Activated CD4-positive, alpha-beta T cell treated with anti-CD3 and anti-CD28 coated beads, Interleukin-2, amount 10 ng/mL, durations not matched to agents 7 days and 5 days (primary cell): ENCODE data around the gene SMARCAD1. TPM values are rescaled to one million over a fixed set of nuclear protein-coding genes. Genes with fewer than 3 reads are reported as not detected.
"Not testable (repeated sequence)": the region's sequence is repeated elsewhere in the genome, so short reads cannot be mapped to it uniquely, and the experiment has no call there.

Experiments
- CTCF ChIA-PET: fragments of 350-600 bp; sonication (Branson Sonifier 250); formaldehyde crosslinking; loops from one replicate; lab custom pipeline; 2021; ENCODE audit warnings: antibody characterized with exemption; lab: Charles Lee
- POLR2A ChIA-PET: fragments of 350-600 bp; sonication (Branson Sonifier 250); formaldehyde crosslinking; loops from one replicate; lab custom pipeline; 2021; ENCODE audit warnings: antibody characterized with exemption; lab: Charles Lee
- DNase-seq: peaks from one replicate; pipeline ENCODE4 v3.0.0-alpha.2; 2020
- H3K27ac Mint-ChIP-seq: one replicate; pipeline ENCODE4 v1.8.0; 2021; ENCODE audit warnings: mild to moderate bottlenecking, moderate library complexity, mixed read lengths
- H3K27me3 Mint-ChIP-seq: one replicate; pipeline ENCODE4 v1.8.0; 2021; ENCODE audit warnings: mixed read lengths
- H3K36me3 Mint-ChIP-seq: one replicate; pipeline ENCODE4 v1.8.0; 2021; ENCODE audit warnings: low read depth, mixed read lengths
- H3K4me1 Mint-ChIP-seq: one replicate; pipeline ENCODE4 v1.8.0; 2021; ENCODE audit warnings: mixed read lengths
- H3K4me3 Mint-ChIP-seq: one replicate; pipeline ENCODE4 v1.8.0; 2021; ENCODE audit warnings: mild to moderate bottlenecking, moderate library complexity, mixed read lengths
- H3K9me3 Mint-ChIP-seq: one replicate; pipeline ENCODE4 v1.8.0; 2021; ENCODE audit warnings: mixed read lengths
- total RNA-seq, 2 experiments: library from RNA; stranded (reverse); gene quantifications; one replicate each; pipeline ENCODE4 v1.2.3, GENCODE V29; 2021

SMARCAD1 gene
- total RNA-seq, 2 experiments from 2014 or later, result 26.9 to 32.4 TPM

DNA sequence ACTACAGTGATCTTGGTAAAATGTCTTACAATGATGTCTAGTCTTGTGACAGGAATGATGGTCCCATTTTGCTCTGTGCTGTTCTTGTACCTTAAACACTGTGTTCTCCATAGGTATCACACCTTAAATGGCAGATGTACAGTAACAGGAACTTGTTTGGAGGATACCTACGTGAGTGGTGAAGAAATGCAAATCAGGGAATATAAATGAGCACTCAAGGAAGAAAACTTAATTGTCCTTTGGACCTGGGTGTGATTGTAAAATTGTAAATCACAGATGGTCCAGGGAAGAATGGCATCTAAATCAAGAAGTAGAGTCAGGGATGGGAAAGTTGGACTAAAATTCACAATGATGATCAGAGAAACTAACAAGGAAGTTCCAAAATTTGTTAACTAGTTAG is 122.3 kb downstream of the SMARCAD1 start:
- no peak overlapping the region for H3K27ac Mint-ChIP-seq
- peaks cover 4% of the 10 kb centered on the region for H3K36me3 Mint-ChIP-seq
- POLR2A ChIA-PET, result no interaction called here
- peaks cover 5% of the 10 kb centered on the region for H3K27me3 Mint-ChIP-seq
- CTCF ChIA-PET, result no interaction called here
- H3K4me3 Mint-ChIP-seq, result no peak overlapping the region
- no peaks in the 10 kb centered on the region for H3K4me1 Mint-ChIP-seq
- peaks cover 14% of the 10 kb centered on the region for H3K9me3 Mint-ChIP-seq
- no peak for DNase-seq

DNA sequence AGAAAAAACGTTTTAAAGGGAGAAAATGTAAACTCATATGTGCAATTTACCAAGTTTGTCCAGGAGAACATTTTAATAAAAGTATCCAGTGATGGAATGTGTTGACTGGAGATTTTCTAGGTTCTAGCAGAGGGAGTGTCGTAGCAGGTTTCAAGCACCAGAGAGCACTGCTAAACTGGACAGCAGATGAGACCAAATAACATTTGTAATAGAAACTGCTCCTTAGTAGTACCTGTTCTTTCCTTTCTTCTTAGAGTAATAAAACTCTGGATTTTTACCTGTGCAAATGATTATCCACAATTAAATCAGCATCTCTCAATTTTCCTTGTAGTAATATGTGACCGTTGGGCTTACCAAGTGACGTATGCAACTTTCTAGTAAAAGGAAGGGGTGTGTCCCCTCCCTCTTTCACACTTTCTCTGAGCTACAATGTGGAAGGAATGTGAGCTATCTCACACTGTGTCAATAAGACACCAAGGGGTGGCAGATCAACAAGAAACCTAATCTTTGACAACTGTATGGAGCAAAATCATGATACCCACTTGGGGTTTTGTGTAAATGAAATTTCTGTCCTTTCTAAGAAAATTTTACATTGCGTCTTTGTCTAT is 125.4 kb downstream of the SMARCAD1 start:
- Mint-ChIP-seq H3K4me1 (no peaks in the 10 kb centered on the region), H3K27ac (no peak overlapping the region), H3K4me3 (no peak overlapping the region), H3K9me3 (peaks cover under 1% of the 10 kb centered on the region), H3K27me3 (peaks cover 5% of the 10 kb centered on the region), H3K36me3 (no peaks in the 10 kb centered on the region)
- no peak for DNase-seq
- ChIA-PET CTCF (interaction anchor here (0.9 kb wide), 1 partner anchor 9 kb away, joined by 3 read pairs; no protein-coding TSS in a partner anchor), POLR2A (no interaction called here)

DNA sequence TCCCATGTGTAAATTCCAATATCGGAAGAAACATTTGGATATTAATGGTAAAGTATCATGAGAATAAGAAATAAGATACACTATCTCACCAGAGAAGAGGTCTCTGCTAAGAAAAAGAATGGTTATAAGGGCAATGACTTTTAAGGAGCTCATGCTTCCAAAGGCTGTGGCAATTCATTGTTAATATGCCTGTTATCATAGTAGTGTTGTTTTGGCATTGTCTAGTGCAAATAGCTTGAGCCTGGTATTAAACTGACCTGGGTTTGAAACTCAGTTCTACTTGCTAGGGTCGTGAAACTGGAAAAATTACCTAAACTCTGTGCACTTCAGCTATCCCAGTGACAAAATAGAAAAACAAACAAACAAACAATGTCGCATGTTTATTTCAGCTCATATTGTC is 126.2 kb downstream of the SMARCAD1 start:
- H3K9me3 Mint-ChIP-seq, result no peaks in the 10 kb centered on the region
- DNase-seq, result no peak
- peaks cover 4% of the 10 kb centered on the region for H3K4me1 Mint-ChIP-seq
- H3K27ac Mint-ChIP-seq, result no peak overlapping the region
- no peak overlapping the region for H3K4me3 Mint-ChIP-seq
- peaks cover 3% of the 10 kb centered on the region for H3K27me3 Mint-ChIP-seq
- CTCF ChIA-PET, result no interaction called here
- POLR2A ChIA-PET, result no interaction called here
- H3K36me3 Mint-ChIP-seq, result no peaks in the 10 kb centered on the region

DNA sequence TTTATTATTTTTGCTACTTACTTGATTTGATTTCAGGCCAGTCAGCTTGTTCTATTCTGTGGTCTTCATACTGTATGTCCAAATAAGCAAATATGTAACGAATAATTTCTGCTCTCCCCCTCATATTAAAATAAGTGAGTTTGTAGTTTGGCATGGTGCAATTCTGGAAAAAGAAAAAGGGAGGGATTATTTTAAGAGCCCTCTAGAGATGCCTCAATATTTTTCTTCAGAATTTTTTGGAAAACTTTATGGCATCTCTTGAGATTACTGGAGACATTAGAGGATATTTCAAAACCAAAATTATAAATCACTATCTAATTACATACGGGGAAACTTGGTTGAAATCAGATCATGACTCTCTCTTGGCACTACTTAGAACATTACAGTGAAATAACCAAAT is 126.8 kb downstream of the SMARCAD1 start:
- Mint-ChIP-seq H3K36me3 (no peaks in the 10 kb centered on the region), H3K4me1 (peaks cover 9% of the 10 kb centered on the region), H3K27ac (no peak overlapping the region), H3K27me3 (peaks cover 3% of the 10 kb centered on the region), H3K9me3 (no peaks in the 10 kb centered on the region), H3K4me3 (no peak overlapping the region)
- ChIA-PET POLR2A (no interaction called here), CTCF (no interaction called here)
- DNase-seq, result no peak

DNA sequence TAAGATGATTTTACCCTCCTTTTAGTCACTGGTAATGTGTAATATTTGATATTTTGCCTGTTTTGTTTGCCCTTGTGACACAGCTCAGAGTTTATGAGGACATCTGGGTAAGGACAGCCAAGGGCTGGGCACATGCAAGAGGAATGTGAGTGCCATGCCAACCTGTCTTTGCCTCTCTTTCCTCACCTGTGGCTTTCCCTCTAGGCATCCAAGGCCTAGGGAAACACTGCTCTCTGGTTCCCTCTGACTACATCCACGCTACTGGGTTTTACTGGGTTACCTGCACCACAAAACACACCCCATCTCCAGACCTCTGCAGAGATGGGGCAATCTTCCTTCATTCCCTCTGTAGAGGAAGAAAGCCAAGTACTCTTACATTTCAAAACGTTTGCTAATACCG is 127.3 kb downstream of the SMARCAD1 start:
- peaks cover 1% of the 10 kb centered on the region for H3K27me3 Mint-ChIP-seq
- ChIA-PET CTCF (no interaction called here), POLR2A (no interaction called here)
- no peaks in the 10 kb centered on the region for H3K36me3 Mint-ChIP-seq
- no peak for DNase-seq
- H3K9me3 Mint-ChIP-seq, result no peaks in the 10 kb centered on the region
- H3K4me1 Mint-ChIP-seq, result peaks cover 13% of the 10 kb centered on the region
- no peak overlapping the region for H3K27ac Mint-ChIP-seq
- no peak overlapping the region for H3K4me3 Mint-ChIP-seq

DNA sequence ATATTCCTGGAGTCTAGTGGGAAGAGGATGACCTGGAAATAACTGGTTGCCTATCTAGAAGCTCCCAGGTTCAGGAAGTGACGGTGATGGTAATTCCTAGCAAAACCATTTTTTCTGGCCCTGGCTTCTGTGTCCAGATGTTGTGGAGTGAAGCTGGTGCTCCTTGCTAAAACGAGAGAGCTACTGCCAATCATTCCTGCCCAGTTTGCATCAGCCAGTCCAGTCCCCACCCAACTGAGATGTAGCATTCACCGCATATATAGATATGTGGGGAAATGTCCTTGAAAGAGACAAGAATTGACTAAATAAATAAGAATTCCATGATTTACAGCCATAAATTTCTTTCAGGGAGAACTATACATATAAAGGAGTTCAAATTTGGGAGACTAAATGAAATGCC is 128.6 kb downstream of the SMARCAD1 start:
- H3K9me3 Mint-ChIP-seq, result no peaks in the 10 kb centered on the region
- H3K27ac Mint-ChIP-seq, result no peak overlapping the region
- ChIA-PET POLR2A (no interaction called here), CTCF (no interaction called here)
- no peak for DNase-seq
- no peaks in the 10 kb centered on the region for H3K27me3 Mint-ChIP-seq
- no peaks in the 10 kb centered on the region for H3K36me3 Mint-ChIP-seq
- H3K4me1 Mint-ChIP-seq, result peaks cover 13% of the 10 kb centered on the region
- no peak overlapping the region for H3K4me3 Mint-ChIP-seq

DNA sequence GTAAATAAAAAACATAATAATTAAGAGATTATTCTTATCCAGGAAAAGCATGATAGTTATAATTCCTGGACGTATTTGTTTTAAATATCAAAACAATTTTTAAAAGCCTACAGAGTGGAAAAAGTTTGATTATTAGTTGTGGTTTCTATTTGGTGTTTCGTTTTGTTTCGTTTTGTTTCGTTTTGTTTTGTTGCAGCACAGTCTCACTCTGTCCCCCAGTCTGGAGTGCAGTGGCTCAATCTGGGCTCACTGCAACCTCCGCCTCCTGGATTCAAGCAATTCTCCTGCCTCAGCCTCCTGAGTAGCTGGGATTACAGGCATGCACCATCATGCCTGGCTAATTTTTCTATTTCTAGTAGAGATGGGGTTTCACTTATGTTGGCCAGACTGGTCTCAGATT is 129.1 kb downstream of the SMARCAD1 start:
- H3K27ac Mint-ChIP-seq, CTCF ChIA-PET, H3K9me3 Mint-ChIP-seq, H3K4me3 Mint-ChIP-seq, DNase-seq, POLR2A ChIA-PET, H3K36me3 Mint-ChIP-seq, H3K27me3 Mint-ChIP-seq: not testable (repeated sequence)
- peaks cover 13% of the 10 kb centered on the region for H3K4me1 Mint-ChIP-seq

DNA sequence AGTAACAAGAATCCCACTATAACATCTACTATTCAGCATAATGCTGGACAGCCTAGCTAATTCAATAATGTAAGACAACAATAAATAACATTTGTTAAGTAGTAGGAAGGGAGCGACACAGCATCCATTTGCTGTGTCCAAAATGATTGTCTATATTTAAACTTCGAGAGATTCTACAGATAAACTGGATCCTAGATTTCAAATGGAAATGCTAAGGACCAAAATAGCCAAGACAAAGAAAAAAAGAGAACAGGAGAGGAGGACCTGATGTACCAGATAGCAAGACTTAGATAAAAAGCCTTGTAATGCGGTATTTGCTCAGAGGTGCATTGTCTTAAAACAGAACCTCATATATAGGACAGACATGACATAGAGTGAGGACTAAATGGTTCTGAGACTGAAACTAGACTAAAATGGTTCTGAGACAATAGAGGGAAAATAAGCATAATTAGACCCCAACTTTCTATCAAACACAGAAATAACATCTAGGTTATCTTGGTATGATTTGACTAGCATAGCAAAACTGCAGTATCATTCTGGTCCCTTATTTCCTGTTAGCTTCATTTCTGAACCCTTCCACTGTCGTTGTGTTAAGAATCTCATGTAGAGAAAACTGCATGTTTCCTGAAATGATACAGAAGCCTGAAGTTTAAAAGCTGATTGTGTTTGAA is 131.2 kb downstream of the SMARCAD1 start:
- Mint-ChIP-seq H3K9me3 (no peaks in the 10 kb centered on the region), H3K4me3 (peak overlapping the region; percentile 5), H3K36me3 (no peaks in the 10 kb centered on the region), H3K27me3 (no peaks in the 10 kb centered on the region), H3K4me1 (peaks cover 13% of the 10 kb centered on the region), H3K27ac (peak overlapping the region; percentile 71)
- ChIA-PET CTCF (interaction anchor here (1.1 kb wide), 2 partner anchors 10 to 24 kb away, joined by 3 read pairs; no protein-coding TSS in a partner anchor), POLR2A (no interaction called here)
- DNase-seq, result no peak

DNA sequence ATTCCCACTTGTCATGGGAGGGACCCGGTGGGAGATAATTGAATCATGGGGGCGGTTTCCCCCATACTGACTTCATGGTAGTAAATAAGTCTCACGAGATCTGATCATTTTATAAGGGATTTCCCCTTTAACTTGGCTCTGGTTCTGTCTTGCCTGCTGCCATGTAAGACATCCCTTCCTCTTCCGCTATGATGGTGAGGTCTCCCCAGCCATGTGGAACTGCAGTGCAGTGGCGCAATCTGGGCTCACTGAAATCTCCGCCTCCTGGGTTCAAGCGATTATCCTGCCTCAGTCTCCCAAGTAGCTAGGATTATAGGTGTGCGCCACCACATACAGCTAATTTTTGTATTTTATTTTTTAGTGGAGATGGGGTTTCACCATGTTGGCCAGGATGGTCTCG is 132.1 kb downstream of the SMARCAD1 start:
- POLR2A ChIA-PET, result interaction anchor here (0.7 kb wide), 1 partner anchor 997 kb away, joined by 4 read pairs; no protein-coding TSS in a partner anchor
- DNase-seq, result no peak
- H3K4me1 Mint-ChIP-seq, result peaks cover 13% of the 10 kb centered on the region
- CTCF ChIA-PET, result interaction anchor here (1.1 kb wide), 2 partner anchors 9 to 25 kb away, joined by 3 read pairs; no protein-coding TSS in a partner anchor
- H3K27me3 Mint-ChIP-seq, result no peaks in the 10 kb centered on the region
- no peak overlapping the region for H3K27ac Mint-ChIP-seq
- H3K9me3 Mint-ChIP-seq, result no peaks in the 10 kb centered on the region
- no peak overlapping the region for H3K4me3 Mint-ChIP-seq
- H3K36me3 Mint-ChIP-seq, result no peaks in the 10 kb centered on the region

Other genes starting within 250 kb of the SMARCAD1 start
- gene HPGDS, start 135.0 kb downstream of the SMARCAD1 start, total RNA-seq, result under 1 TPM in 1 of 2 experiments, not detected in 1; 0.15 TPM
- 10 to 100 TPM; 23.2 to 26.7 TPM for gene PDLIM5, start 244.1 kb downstream of the SMARCAD1 start, total RNA-seq